HEK293 (cell line): ENCODE measurements around the gene PPP1CA.

ENCODE experiments used
- CTCF ChIA-PET: fragments of 350-600 bp; formaldehyde crosslinking; extraction: SDS; loops from one replicate; lab custom pipeline; 2021; ENCODE audit warnings: antibody characterized with exemption; lab: Yijun Ruan, JAX
- POLR2A ChIA-PET: fragments of 300-600 bp; formaldehyde crosslinking; extraction: SDS; loops from one replicate; lab custom pipeline; 2020; ENCODE audit warnings: antibody characterized with exemption, inconsistent platforms; lab: Yijun Ruan, JAX
- H3K27ac ChIP-seq: fragments of 200-500 bp; sonication (Bioruptor generic); 2 replicates; pipeline ENCODE4 v1.5.1; 2014; ENCODE audit warnings: low read depth, low read length, control low read depth, inconsistent platforms; ENCODE audit errors: extremely low read depth
- H3K36me3 ChIP-seq, 2 experiments: fragments of 200-500 bp in 1 of 2; sonication (Bioruptor generic) in 1 of 2; 1 replicate in 1 of 2; 2 replicates in 1 of 2; pipeline ENCODE4 v1.5.1; 2014 to 2017; ENCODE audit warnings: inconsistent platforms in 2 of 2, low read length in 2 of 2; ENCODE audit not compliant: control insufficient read depth in 2 of 2, insufficient read depth in 1 of 2
- H3K4me1 ChIP-seq: fragments of 200-500 bp; sonication (Bioruptor generic); 2 replicates; pipeline ENCODE4 v1.5.1; 2014; ENCODE audit warnings: mild to moderate bottlenecking, low read length, inconsistent platforms; ENCODE audit not compliant: control insufficient read depth, insufficient read depth
- H3K4me3 ChIP-seq: 2 replicates; pipeline ENCODE4 v1.5.1; 2011; ENCODE audit warnings: low read depth, mild to moderate bottlenecking, control low read depth, low read length, moderate library complexity
- H3K9me3 ChIP-seq: fragments of 200-500 bp; sonication (Bioruptor generic); 2 replicates; pipeline ENCODE4 v1.5.1; 2014; ENCODE audit warnings: low read depth, low read length, inconsistent platforms; ENCODE audit not compliant: control insufficient read depth, insufficient read depth
- GLI4 ChIP-seq: fragments of 450-650 bp; formaldehyde crosslinking; IDR thresholded peaks from 2 replicates; pipeline ENCODE4 v1.5.1; 2016; ENCODE audit warnings: missing biosample characterization, missing genetic modification characterization
- KLF1 ChIP-seq: fragments of 450-650 bp; formaldehyde crosslinking; IDR thresholded peaks from 2 replicates; pipeline ENCODE4 v1.5.1; 2016; ENCODE audit warnings: missing biosample characterization, missing genetic modification characterization
- KLF8 ChIP-seq: fragments of 450-650 bp; formaldehyde crosslinking; IDR thresholded peaks from 2 replicates; pipeline ENCODE4 v1.5.1; 2016; ENCODE audit warnings: missing biosample characterization, missing genetic modification characterization
- MEIS1 ChIP-seq: sonication (generic); formaldehyde crosslinking; IDR thresholded peaks from 2 replicates; pipeline ENCODE4 v1.8.1; 2022; ENCODE audit warnings: missing genetic modification reagents, mild to moderate bottlenecking, borderline replicate concordance
- RBAK ChIP-seq: fragments of 450-650 bp; formaldehyde crosslinking; IDR thresholded peaks from 2 replicates; pipeline ENCODE4 v1.5.1; 2016; ENCODE audit warnings: missing biosample characterization, missing genetic modification characterization
- SP3 ChIP-seq: fragments of 450-650 bp; formaldehyde crosslinking; IDR thresholded peaks from 2 replicates; pipeline ENCODE4 v1.5.1; 2016; ENCODE audit warnings: missing biosample characterization, missing genetic modification characterization
- SP7 ChIP-seq: fragments of 450-650 bp; formaldehyde crosslinking; IDR thresholded peaks from 2 replicates; pipeline ENCODE4 v1.5.1; 2016; ENCODE audit warnings: missing biosample characterization, missing genetic modification characterization
- ZBTB11 ChIP-seq: fragments of 450-650 bp; formaldehyde crosslinking; conservative IDR thresholded peaks from 2 replicates; pipeline ENCODE4 v1.5.1; 2016; ENCODE audit warnings: low read depth, missing biosample characterization, missing genetic modification characterization
- ZBTB7A ChIP-seq: fragments of 450-650 bp; formaldehyde crosslinking; IDR thresholded peaks from 2 replicates; pipeline ENCODE4 v1.5.1; 2016; ENCODE audit warnings: low read depth, missing biosample characterization, missing genetic modification characterization
- ZFP69B ChIP-seq: fragments of 450-650 bp; formaldehyde crosslinking; IDR thresholded peaks from 2 replicates; pipeline ENCODE4 v1.5.1; 2016; ENCODE audit warnings: missing biosample characterization, missing genetic modification characterization
- ZNF169 ChIP-seq: fragments of 450-650 bp; formaldehyde crosslinking; IDR thresholded peaks from 2 replicates; pipeline ENCODE4 v1.5.1; 2016; ENCODE audit warnings: missing biosample characterization, missing genetic modification characterization
- ZNF211 ChIP-seq: fragments of 450-650 bp; formaldehyde crosslinking; IDR thresholded peaks from 2 replicates; pipeline ENCODE4 v1.5.1; 2016; ENCODE audit warnings: low read depth, missing biosample characterization, missing genetic modification characterization
- ZNF274 ChIP-seq, 2 experiments: fragments of 200-500 bp in 1 of 2; fragments of 450-650 bp in 1 of 2; sonication (Bioruptor generic) in 1 of 2; formaldehyde crosslinking in 1 of 2; IDR thresholded peaks; 2 replicates each; pipeline versions ENCODE4 v1.5.1 to v1.6.1; 2014 to 2016; ENCODE audit warnings: borderline replicate concordance in 1 of 2, inconsistent platforms in 1 of 2, low read length in 1 of 2, missing biosample characterization in 1 of 2, missing genetic modification characterization in 1 of 2
- ZNF335 ChIP-seq: fragments of 450-650 bp; formaldehyde crosslinking; conservative IDR thresholded peaks from 2 replicates; pipeline ENCODE4 v1.5.1; 2016; ENCODE audit warnings: missing biosample characterization, missing genetic modification characterization
- ZNF366 ChIP-seq: fragments of 450-650 bp; formaldehyde crosslinking; conservative IDR thresholded peaks from 2 replicates; pipeline ENCODE4 v1.5.1; 2016; ENCODE audit warnings: missing biosample characterization, missing genetic modification characterization
- ZNF510 ChIP-seq: fragments of 450-650 bp; formaldehyde crosslinking; IDR thresholded peaks from 2 replicates; pipeline ENCODE4 v1.5.1; 2018; ENCODE audit warnings: mild to moderate bottlenecking, missing genetic modification characterization, missing biosample characterization; ENCODE audit not compliant: insufficient replicate concordance
- ZNF560 ChIP-seq: fragments of 450-650 bp; formaldehyde crosslinking; IDR thresholded peaks from 2 replicates; pipeline ENCODE4 v1.5.1; 2017; ENCODE audit warnings: missing biosample characterization, missing genetic modification characterization, borderline replicate concordance
- ZNF658 ChIP-seq: fragments of 450-650 bp; formaldehyde crosslinking; IDR thresholded peaks from 2 replicates; pipeline ENCODE4; 2016; ENCODE audit warnings: missing biosample characterization, missing genetic modification characterization
- ZNF768 ChIP-seq: fragments of 450-650 bp; formaldehyde crosslinking; IDR thresholded peaks from 2 replicates; pipeline ENCODE4 v1.5.1; 2018; ENCODE audit warnings: missing biosample characterization, mild to moderate bottlenecking, missing genetic modification characterization
- ZNF843 ChIP-seq: fragments of 450-650 bp; formaldehyde crosslinking; IDR thresholded peaks from 2 replicates; pipeline ENCODE4 v1.5.1; 2016; ENCODE audit warnings: missing biosample characterization, missing genetic modification characterization
- TF ChIP-seq, protein P1 (sequence below): fragments of 450-650 bp; formaldehyde crosslinking; IDR thresholded peaks from 2 replicates; pipeline ENCODE4 v1.5.1; 2016; ENCODE audit warnings: missing biosample characterization, missing genetic modification characterization, borderline replicate concordance
- TF ChIP-seq, protein P2 (sequence below): fragments of 450-650 bp; formaldehyde crosslinking; IDR thresholded peaks from 2 replicates; pipeline ENCODE4 v1.5.1; 2016; ENCODE audit warnings: missing biosample characterization, missing genetic modification characterization
- TF ChIP-seq, protein P3 (sequence below): fragments of 450-650 bp; formaldehyde crosslinking; IDR thresholded peaks from 2 replicates; pipeline ENCODE4 v1.5.1; 2016; ENCODE audit warnings: missing biosample characterization, missing genetic modification characterization

PPP1CA gene

DNA sequence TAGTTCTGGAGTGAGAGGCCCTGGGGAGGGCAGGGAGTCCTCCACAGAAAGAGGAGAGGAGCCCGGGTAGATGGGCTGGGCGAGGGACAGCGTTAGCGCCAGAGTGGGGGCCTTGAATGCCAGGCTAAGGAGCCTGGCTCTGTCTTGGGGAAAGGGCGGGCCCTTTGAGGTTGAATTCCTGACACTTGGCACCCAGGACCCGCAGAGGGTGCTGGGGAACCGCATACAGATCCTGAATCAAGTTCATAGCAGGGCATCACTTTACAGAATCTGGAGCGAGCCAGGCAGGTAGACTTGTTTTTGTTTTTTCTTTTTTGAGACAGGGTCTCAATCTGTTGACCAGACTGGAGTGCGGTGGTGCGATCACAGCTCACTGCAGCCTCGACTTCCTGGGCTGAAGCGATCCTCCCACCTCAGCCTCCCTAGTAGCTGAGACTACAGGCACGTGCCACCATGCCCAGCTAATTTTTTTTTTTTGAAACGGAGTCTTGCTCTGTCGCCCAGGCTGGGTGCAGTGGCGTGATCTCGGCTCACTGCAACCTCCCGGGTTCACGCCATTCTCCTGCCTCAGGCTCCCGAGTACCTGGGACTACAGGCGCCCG lies 19.9 kb upstream of the PPP1CA start (continued):
- TF ChIP-seq ZNF768 (tag by site-specific recombination): no peak
- no peak for TF ChIP-seq ZNF658 (tag by site-specific recombination)
- no peak for TF ChIP-seq ZBTB7A (tag by site-specific recombination)
- TF ChIP-seq KLF1: peak; percentile 72; the same call in 1 of the 2 replicates
- peak; percentile 28; the same call in 1 of the 2 replicates for TF ChIP-seq ZNF335 (tag by site-specific recombination)
- peak; percentile 33; the same call in 1 of the 2 replicates for TF ChIP-seq SP3
- TF ChIP-seq SP7 (tag by site-specific recombination): no peak
- TF ChIP-seq GLI4: 0 out of 2 replicates have a peak, but pooled peaks have one; percentile 51

DNA sequence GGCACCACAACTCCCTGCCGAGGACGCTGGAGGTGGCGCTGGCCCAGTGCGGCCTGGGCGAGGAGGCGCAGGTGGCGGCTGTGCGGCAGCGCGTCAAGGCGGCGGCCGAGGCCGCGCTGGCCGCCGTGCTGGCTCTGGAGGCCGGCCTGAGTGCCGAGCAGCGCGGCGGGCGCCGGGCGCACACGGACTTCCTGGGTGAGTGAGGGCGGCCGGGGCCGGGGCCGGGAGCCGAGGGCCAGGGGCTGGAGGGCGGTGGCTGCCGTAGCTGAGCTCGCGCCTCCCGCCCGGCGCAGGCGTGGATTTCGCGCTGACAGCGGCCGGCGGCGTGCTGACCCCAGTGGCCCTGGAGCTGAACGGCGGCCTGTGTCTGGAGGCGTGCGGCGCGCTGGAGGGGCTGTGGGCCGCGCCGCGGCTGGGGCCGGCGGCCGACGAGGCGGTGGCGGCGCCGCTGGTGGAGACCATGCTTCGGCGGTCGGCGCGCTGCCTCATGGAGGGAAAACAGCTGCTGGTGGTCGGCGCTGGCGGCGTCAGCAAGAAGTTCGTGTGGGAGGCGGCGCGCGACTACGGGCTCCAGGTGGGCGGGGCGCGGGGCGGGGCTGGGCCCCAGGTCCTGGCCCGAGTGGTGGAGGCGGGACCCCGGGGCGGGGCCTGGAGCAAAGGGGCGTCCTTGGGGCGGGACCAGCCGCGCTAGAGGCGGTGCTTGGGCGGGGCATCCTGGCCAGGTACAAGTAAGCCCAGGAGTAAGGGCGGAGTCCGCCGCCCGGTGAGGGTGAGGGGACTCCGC lies 19.2 kb upstream of the PPP1CA start:
- Histone ChIP-seq H3K4me1 (no peaks in the 10 kb centered on the region; the same call in 1 of the 2 replicates), H3K36me3 (no peaks in the 10 kb centered on the region), H3K27ac (peak overlapping the region; percentile 21; the same call in 1 of the 2 replicates), H3K9me3 (no peaks in the 10 kb centered on the region), H3K4me3 (peak overlapping the region; percentile 27)
- ChIA-PET POLR2A (interaction anchor here (0.5 to 4.4 kb wide), 9 partner anchors 10 to 67 kb away, joined by 3 to 25 read pairs (median 4); partner anchors contain the start of genes PPP1CA and TMEM134), CTCF (interaction anchor here (0.5 to 1.6 kb wide), 5 partner anchors 58 to 1711 kb away, joined by 3 to 5 read pairs (median 4); partner anchors contain the start of gene NUDT8)
- TF ChIP-seq ZNF510 (tag by site-specific recombination): no peak
- TF ChIP-seq, protein P1, sequence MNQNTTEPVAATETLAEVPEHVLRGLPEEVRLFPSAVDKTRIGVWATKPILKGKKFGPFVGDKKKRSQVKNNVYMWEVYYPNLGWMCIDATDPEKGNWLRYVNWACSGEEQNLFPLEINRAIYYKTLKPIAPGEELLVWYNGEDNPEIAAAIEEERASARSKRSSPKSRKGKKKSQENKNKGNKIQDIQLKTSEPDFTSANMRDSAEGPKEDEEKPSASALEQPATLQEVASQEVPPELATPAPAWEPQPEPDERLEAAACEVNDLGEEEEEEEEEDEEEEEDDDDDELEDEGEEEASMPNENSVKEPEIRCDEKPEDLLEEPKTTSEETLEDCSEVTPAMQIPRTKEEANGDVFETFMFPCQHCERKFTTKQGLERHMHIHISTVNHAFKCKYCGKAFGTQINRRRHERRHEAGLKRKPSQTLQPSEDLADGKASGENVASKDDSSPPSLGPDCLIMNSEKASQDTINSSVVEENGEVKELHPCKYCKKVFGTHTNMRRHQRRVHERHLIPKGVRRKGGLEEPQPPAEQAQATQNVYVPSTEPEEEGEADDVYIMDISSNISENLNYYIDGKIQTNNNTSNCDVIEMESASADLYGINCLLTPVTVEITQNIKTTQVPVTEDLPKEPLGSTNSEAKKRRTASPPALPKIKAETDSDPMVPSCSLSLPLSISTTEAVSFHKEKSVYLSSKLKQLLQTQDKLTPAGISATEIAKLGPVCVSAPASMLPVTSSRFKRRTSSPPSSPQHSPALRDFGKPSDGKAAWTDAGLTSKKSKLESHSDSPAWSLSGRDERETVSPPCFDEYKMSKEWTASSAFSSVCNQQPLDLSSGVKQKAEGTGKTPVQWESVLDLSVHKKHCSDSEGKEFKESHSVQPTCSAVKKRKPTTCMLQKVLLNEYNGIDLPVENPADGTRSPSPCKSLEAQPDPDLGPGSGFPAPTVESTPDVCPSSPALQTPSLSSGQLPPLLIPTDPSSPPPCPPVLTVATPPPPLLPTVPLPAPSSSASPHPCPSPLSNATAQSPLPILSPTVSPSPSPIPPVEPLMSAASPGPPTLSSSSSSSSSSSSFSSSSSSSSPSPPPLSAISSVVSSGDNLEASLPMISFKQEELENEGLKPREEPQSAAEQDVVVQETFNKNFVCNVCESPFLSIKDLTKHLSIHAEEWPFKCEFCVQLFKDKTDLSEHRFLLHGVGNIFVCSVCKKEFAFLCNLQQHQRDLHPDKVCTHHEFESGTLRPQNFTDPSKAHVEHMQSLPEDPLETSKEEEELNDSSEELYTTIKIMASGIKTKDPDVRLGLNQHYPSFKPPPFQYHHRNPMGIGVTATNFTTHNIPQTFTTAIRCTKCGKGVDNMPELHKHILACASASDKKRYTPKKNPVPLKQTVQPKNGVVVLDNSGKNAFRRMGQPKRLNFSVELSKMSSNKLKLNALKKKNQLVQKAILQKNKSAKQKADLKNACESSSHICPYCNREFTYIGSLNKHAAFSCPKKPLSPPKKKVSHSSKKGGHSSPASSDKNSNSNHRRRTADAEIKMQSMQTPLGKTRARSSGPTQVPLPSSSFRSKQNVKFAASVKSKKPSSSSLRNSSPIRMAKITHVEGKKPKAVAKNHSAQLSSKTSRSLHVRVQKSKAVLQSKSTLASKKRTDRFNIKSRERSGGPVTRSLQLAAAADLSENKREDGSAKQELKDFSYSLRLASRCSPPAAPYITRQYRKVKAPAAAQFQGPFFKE: no peak
- no peak for TF ChIP-seq ZFP69B
- TF ChIP-seq ZNF211 (tag by site-specific recombination): no peak
- TF ChIP-seq ZNF366 (tag by site-specific recombination): no peak
- TF ChIP-seq ZNF274 (IDR thresholded peaks at IDR 0.05; ENCODE audit: low read length): no peak
- TF ChIP-seq ZNF274 (tag by site-specific recombination; IDR thresholded peaks at IDR 0.05; ENCODE audit: borderline replicate concordance): no peak
- no peak for TF ChIP-seq ZNF560 (tag by site-specific recombination)
- TF ChIP-seq MEIS1 (CRISPR knock-in tag): no peak
- TF ChIP-seq ZBTB11: no peak
- TF ChIP-seq ZNF169 (tag by site-specific recombination): no peak
- TF ChIP-seq, protein P2, sequence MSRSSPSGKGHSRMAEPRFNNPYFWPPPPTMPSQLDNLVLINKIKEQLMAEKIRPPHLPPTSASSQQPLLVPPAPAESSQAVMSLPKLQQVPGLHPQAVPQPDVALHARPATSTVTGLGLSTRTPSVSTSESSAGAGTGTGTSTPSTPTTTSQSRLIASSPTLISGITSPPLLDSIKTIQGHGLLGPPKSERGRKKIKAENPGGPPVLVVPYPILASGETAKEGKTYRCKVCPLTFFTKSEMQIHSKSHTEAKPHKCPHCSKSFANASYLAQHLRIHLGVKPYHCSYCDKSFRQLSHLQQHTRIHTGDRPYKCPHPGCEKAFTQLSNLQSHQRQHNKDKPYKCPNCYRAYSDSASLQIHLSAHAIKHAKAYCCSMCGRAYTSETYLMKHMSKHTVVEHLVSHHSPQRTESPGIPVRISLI (tag by site-specific recombination): no peak
- TF ChIP-seq RBAK (tag by site-specific recombination): no peak
- TF ChIP-seq KLF8: peak; percentile 40; the same call in 1 of the 2 replicates
- TF ChIP-seq, protein P3, sequence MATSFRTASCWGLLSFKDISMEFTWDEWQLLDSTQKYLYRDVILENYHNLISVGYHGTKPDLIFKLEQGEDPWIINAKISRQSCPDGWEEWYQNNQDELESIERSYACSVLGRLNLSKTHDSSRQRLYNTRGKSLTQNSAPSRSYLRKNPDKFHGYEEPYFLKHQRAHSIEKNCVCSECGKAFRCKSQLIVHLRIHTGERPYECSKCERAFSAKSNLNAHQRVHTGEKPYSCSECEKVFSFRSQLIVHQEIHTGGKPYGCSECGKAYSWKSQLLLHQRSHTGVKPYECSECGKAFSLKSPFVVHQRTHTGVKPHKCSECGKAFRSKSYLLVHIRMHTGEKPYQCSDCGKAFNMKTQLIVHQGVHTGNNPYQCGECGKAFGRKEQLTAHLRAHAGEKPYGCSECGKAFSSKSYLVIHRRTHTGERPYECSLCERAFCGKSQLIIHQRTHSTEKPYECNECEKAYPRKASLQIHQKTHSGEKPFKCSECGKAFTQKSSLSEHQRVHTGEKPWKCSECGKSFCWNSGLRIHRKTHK: no peak
- TF ChIP-seq ZNF843 (tag by site-specific recombination): no peak
